OCI-LY1 (cell line): Measurements from ENCODE around the gene WNT6.

ENCODE experiments used
- H2AFZ ChIP-seq: fragments of 200-600 bp; sonication (generic), shearing (Covaris generic); 2 replicates; pipeline ENCODE4 v1.6.0; 2014; ENCODE audit warnings: antibody characterized with exemption, mild to moderate bottlenecking, low read length
- H3F3A ChIP-seq: fragments of 200-600 bp; sonication (generic), shearing (Covaris generic); 2 replicates; pipeline ENCODE4 v1.6.0; 2014; ENCODE audit warnings: mild to moderate bottlenecking, antibody characterized with exemption, low read length, moderate library complexity; ENCODE audit not compliant: insufficient read depth
- H3K27ac ChIP-seq: fragments of 200-600 bp; sonication (generic); 2 replicates; pipeline ENCODE4 v1.5.1; 2014; ENCODE audit warnings: low read length, mixed run types, mild to moderate bottlenecking, low read depth; ENCODE audit not compliant: poor library complexity, severe bottlenecking
- H3K27me3 ChIP-seq: fragments of 200-600 bp; sonication (generic); 2 replicates; pipeline ENCODE4 v1.6.0; 2014; ENCODE audit warnings: antibody characterized with exemption, mild to moderate bottlenecking, low read length, moderate library complexity; ENCODE audit not compliant: insufficient read depth
- H3K36me3 ChIP-seq: fragments of 200-600 bp; sonication (generic); 2 replicates; pipeline ENCODE4 v1.6.1; 2014; ENCODE audit warnings: mild to moderate bottlenecking, antibody characterized with exemption, low read length, moderate library complexity, mixed read lengths; ENCODE audit not compliant: insufficient read depth
- H3K4me1 ChIP-seq: fragments of 200-600 bp; sonication (generic); 2 replicates; pipeline ENCODE4 v1.5.1; 2014; ENCODE audit warnings: mild to moderate bottlenecking, low read length, moderate library complexity; ENCODE audit not compliant: insufficient read depth, severe bottlenecking
- H3K4me2 ChIP-seq: fragments of 200-600 bp; sonication (generic), shearing (Covaris generic); 2 replicates; pipeline ENCODE4 v1.6.1; 2014; ENCODE audit warnings: low read length
- H3K4me3 ChIP-seq: fragments of 200-600 bp; sonication (generic); 2 replicates; pipeline ENCODE4 v1.5.1; 2014; ENCODE audit warnings: low read length, low read depth, mild to moderate bottlenecking, mixed read lengths; ENCODE audit not compliant: poor library complexity, severe bottlenecking
- H3K79me2 ChIP-seq: fragments of 200-600 bp; shearing (Covaris generic); 2 replicates; pipeline ENCODE4 v1.6.1; 2016; ENCODE audit warnings: mixed run types, low read length, mixed read lengths; ENCODE audit not compliant: insufficient read depth
- H3K9ac ChIP-seq: fragments of 200-600 bp; sonication (generic), shearing (Covaris generic); 2 replicates; pipeline ENCODE4 v1.6.1; 2014; ENCODE audit warnings: mild to moderate bottlenecking, low read length, mixed read lengths
- H3K9me2 ChIP-seq: fragments of 200-600 bp; sonication (generic), shearing (Covaris generic); 2 replicates; pipeline ENCODE4 v1.6.1; 2014; ENCODE audit warnings: low read depth, mild to moderate bottlenecking, low read length, mixed read lengths
- H3K9me3 ChIP-seq: fragments of 200-600 bp; shearing (Covaris generic); 2 replicates; pipeline ENCODE4 v1.6.1; 2014; ENCODE audit warnings: low read length, mixed read lengths
- H4K20me1 ChIP-seq: fragments of 200-600 bp; sonication (generic), shearing (Covaris generic); 2 replicates; pipeline ENCODE4 v1.6.0; 2016; ENCODE audit warnings: mild to moderate bottlenecking, low read length; ENCODE audit not compliant: insufficient read depth
- EZH2 ChIP-seq: fragments of 200-600 bp; sonication (generic), shearing (Covaris generic); IDR thresholded peaks from 2 replicates; pipeline ENCODE4 v1.8.0; 2017; ENCODE audit warnings: borderline replicate concordance, mixed run types, mild to moderate bottlenecking, antibody characterized with exemption, low read length, moderate library complexity, mixed read lengths
- TF ChIP-seq, protein P1 (sequence below): fragments of 200-600 bp; sonication (generic), shearing (Covaris generic); IDR thresholded peaks from 2 replicates; pipeline ENCODE4 v1.5.1; 2017; ENCODE audit warnings: mild to moderate bottlenecking, antibody characterized with exemption, low read length, moderate library complexity, mixed read lengths

Gene WNT6

GRCh38 chr2:218880102-218880858 lies 20.7 kb downstream of the WNT6 start, which contains the start of gene WNT10A:
Gene WNT10A, plus strand, starts transcription at chr2:218880852. Its CDS starts 144 bp downstream, at chr2:218880996.
- Histone ChIP-seq H3K36me3 (no peaks in the 10 kb centered on the region; the same call in 1 of the 2 replicates), H3K27me3 (no peaks in the 10 kb centered on the region), H3K4me2 (peak within 1 kb of the TSS; percentile 62), H3K79me2 (no peaks in the 10 kb centered on the region), H3K9ac (peak within 1 kb of the TSS; percentile 70), H3F3A (no peaks in the 10 kb centered on the region), H3K9me3 (no peaks in the 10 kb centered on the region), H3K4me1 (peaks cover 81% of the 10 kb centered on the region), H3K27ac (peak within 1 kb of the TSS; percentile 89), H3K9me2 (no peaks in the 10 kb centered on the region), H2AFZ (no peak within 1 kb of the TSS), H3K4me3 (peak within 1 kb of the TSS; percentile 63), H4K20me1 (no peaks in the 10 kb centered on the region)
- TF ChIP-seq, protein P1, sequence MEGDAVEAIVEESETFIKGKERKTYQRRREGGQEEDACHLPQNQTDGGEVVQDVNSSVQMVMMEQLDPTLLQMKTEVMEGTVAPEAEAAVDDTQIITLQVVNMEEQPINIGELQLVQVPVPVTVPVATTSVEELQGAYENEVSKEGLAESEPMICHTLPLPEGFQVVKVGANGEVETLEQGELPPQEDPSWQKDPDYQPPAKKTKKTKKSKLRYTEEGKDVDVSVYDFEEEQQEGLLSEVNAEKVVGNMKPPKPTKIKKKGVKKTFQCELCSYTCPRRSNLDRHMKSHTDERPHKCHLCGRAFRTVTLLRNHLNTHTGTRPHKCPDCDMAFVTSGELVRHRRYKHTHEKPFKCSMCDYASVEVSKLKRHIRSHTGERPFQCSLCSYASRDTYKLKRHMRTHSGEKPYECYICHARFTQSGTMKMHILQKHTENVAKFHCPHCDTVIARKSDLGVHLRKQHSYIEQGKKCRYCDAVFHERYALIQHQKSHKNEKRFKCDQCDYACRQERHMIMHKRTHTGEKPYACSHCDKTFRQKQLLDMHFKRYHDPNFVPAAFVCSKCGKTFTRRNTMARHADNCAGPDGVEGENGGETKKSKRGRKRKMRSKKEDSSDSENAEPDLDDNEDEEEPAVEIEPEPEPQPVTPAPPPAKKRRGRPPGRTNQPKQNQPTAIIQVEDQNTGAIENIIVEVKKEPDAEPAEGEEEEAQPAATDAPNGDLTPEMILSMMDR, result no peak
- TF ChIP-seq EZH2, result no peak

DNA sequence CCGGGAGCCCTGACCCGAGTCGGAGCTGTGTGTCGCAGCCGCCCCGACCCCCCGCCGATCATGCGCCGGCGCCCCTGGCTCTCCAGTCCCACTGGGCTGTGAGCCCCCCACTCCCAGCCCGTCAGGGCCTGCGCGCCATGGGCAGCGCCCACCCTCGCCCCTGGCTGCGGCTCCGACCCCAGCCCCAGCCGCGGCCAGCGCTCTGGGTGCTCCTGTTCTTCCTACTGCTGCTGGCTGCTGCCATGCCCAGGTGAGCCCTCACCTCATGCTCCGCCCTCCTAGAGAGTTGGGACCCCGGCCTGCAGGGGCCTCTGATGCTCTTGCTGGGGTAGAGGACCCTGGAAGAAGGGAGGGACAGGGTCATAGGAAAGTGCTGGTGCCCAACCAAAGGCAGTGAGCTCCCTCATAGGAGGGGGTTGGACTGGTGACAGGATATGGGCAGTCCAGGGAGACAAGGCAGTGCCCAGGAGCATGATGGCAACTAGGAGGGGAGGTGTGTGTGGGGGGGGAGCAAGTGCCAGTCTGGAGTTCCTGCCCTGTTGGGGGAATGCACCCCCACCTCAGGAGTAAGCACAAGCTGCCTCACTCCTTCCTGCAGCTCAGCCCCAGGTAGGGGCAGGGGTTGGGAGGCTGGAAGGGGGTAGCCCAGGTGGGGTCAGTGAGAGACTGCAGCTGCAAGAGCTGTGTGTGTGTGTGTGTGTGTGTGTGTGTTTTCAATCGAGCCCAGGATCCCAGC lies 21.4 kb downstream of the WNT6 start:
- Histone ChIP-seq H3K27ac (peak overlapping the region; percentile 89), H3F3A (no peaks in the 10 kb centered on the region), H3K36me3 (no peaks in the 10 kb centered on the region; the same call in 1 of the 2 replicates), H4K20me1 (no peaks in the 10 kb centered on the region), H3K4me3 (peak overlapping the region; percentile 63), H3K9me3 (no peaks in the 10 kb centered on the region), H3K79me2 (no peaks in the 10 kb centered on the region), H3K9ac (peak overlapping the region; percentile 70; the same call in 1 of the 2 replicates), H3K27me3 (no peaks in the 10 kb centered on the region), H3K9me2 (no peaks in the 10 kb centered on the region), H3K4me2 (peak overlapping the region; percentile 62), H3K4me1 (peaks cover 89% of the 10 kb centered on the region), H2AFZ (no peak overlapping the region)
- TF ChIP-seq EZH2, result no peak
- TF ChIP-seq, protein P1, result no peak

- Histone ChIP-seq H3K4me2 (peak overlapping the region; percentile 62; the same call in 1 of the 2 replicates), H4K20me1 (no peaks in the 10 kb centered on the region), H3K4me1 (peaks cover 95% of the 10 kb centered on the region), H3K27me3 (no peaks in the 10 kb centered on the region), H3K9ac (peak overlapping the region; percentile 70; the same call in 1 of the 2 replicates), H3K36me3 (no peaks in the 10 kb centered on the region; the same call in 1 of the 2 replicates), H3K9me3 (no peaks in the 10 kb centered on the region), H3K9me2 (no peaks in the 10 kb centered on the region), H3F3A (no peaks in the 10 kb centered on the region), H3K27ac (peak overlapping the region; percentile 89), H3K4me3 (peak overlapping the region; percentile 63), H2AFZ (no peak overlapping the region), H3K79me2 (no peaks in the 10 kb centered on the region)
- TF ChIP-seq, protein P1, result no peak
- TF ChIP-seq EZH2, result no peak
Observed at GRCh38 chr2:218881744-218882460, 22.3 kb downstream of the WNT6 start.
